ENCODE results near the gene NPM3.

- TF ChIP-seq CTCF (IDR thresholded peaks at IDR 0.05; ENCODE audit: low read length), result peak; percentile 89
- no peak for TF ChIP-seq EZH2 (optimal IDR thresholded peaks at IDR 0.05; ENCODE audit: low read depth, low read length)
Observed at GRCh38 chr10:101780818-101781654, 2.2 kb downstream of the NPM3 start.
